ENCODE results near the gene KEAP1. TPM values are rescaled to one million over a fixed set of nuclear protein-coding genes. Genes with fewer than 3 reads are reported as not detected.

KEAP1 gene
- total and polyA plus RNA-seq, 2 of the 8 experiments (the other 6 are each of a cell fraction or from before 2014, with no cell fraction given), result 80.6 to 106 TPM

DNA sequence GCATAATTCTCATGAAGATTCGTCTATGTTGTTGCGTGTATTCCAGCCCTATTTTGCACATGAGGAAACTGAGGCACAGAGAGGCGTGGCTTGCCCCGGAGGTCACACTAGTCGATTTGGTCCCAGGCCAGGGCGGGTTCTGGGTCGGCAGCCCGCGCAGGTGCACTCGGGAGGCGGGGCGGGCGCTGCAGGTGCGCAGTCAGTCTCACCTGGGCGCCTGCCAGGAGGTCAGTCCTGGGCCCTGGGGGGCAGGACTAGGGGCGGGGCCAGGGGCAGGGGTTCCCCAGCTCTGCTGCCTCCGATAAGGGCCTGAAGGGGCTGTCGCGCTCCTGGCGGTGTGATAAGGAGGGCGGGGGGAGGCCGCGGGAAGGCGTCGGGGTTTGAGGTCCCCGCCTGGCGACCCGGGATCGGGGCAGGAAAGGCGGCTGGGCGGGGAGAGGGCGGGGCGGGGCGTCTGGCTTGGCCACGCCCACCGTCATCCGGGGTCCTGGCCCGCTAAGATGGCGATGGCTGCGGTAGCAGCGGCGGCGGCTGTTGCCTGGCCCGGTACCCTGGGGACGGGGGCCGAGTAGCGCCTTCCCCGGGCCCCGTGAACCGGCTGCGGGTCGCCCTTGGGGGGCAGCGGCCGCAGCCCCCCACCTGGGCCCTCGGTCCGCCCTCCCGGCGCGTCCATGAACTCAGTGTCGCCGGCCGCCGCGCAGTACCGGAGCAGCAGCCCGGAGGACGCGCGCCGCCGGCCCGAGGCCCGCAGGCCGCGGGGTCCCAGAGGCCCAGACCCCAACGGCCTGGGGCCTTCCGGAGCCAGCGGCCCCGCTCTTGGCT lies 40.5 kb upstream of the KEAP1 start, which contains the start of gene ATG4D (continued):
- TF ChIP-seq, protein P1, sequence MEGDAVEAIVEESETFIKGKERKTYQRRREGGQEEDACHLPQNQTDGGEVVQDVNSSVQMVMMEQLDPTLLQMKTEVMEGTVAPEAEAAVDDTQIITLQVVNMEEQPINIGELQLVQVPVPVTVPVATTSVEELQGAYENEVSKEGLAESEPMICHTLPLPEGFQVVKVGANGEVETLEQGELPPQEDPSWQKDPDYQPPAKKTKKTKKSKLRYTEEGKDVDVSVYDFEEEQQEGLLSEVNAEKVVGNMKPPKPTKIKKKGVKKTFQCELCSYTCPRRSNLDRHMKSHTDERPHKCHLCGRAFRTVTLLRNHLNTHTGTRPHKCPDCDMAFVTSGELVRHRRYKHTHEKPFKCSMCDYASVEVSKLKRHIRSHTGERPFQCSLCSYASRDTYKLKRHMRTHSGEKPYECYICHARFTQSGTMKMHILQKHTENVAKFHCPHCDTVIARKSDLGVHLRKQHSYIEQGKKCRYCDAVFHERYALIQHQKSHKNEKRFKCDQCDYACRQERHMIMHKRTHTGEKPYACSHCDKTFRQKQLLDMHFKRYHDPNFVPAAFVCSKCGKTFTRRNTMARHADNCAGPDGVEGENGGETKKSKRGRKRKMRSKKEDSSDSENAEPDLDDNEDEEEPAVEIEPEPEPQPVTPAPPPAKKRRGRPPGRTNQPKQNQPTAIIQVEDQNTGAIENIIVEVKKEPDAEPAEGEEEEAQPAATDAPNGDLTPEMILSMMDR (IDR thresholded peaks at IDR 0.05; ENCODE audit: control extremely low read depth in 1 of 3, insufficient read depth in 1 of 3, low read depth in 1 of 3, low read length in 3 of 3), result peak in 1 of 3 experiments; percentile 20; a peak in 1 of 4 replicates
- no peak for TF ChIP-seq SIX5 (IDR thresholded peaks at IDR 0.05; ENCODE audit: low read depth, low read length)
- TF ChIP-seq TBP (IDR thresholded peaks at IDR 0.05; ENCODE audit: low read depth, low read length), result peak; percentile 81; the same call in 1 of the 2 replicates
- TF ChIP-seq PHF8 (conservative IDR thresholded peaks at IDR 0.05; ENCODE audit: low read depth, low read length), result peak; percentile 98
- no peak for TF ChIP-seq JUN (IDR thresholded peaks at IDR 0.05; ENCODE audit: low read depth, low read length)
- TF ChIP-seq POLR2AphosphoS5 (IDR thresholded peaks at IDR 0.05; ENCODE audit: low read depth, low read length), result peak; percentile 82
- TF ChIP-seq KDM1A (IDR thresholded peaks at IDR 0.05; ENCODE audit: borderline replicate concordance, low read length), result 0 out of 2 replicates have a peak, but pooled peaks have one; percentile 24
- peak; percentile 93 for TF ChIP-seq TAF1 (IDR thresholded peaks at IDR 0.05; ENCODE audit: low read depth, low read length)
- TF ChIP-seq SIN3A (conservative IDR thresholded peaks at IDR 0.05 in 1 of 2, IDR thresholded peaks at IDR 0.05 in 1 of 2; ENCODE audit: low read depth in 1 of 2, low read length in 2 of 2), result 0 out of 4 replicates have a peak, but pooled peaks of 1 of the 2 experiments have one; percentile 51
- TF ChIP-seq POLR2A (IDR thresholded peaks at IDR 0.05; ENCODE audit: control extremely low read depth in 1 of 2, low read depth in 2 of 2, low read length in 2 of 2), result peak; percentile 68 to 88

Measured in H1 (cell line).